K562 (cell line): ENCODE data around the gene SEPTIN12. TPM values are rescaled to one million over a fixed set of nuclear protein-coding genes. Genes with fewer than 3 reads are reported as not detected.
A peak's percentile ranks its signal among the peaks of the same experiment; 100 is the strongest.

Experiments used
- ATAC-seq: fragments of 200-7000 bp; cut with Tn5 transposase; 3 replicates; pipeline ENCODE4 v1.9.1; 2020; ENCODE audit warnings: moderate library complexity
- BruUV-seq: library from RNA; stranded (reverse); fragments of 400-500 nt; replicated peaks from 2 replicates; lab custom pipeline; 2021; lab: Mats Ljungman, UMichigan
- CTCF ChIA-PET: fragments of 300-600 bp; formaldehyde crosslinking; extraction: SDS; loops from one replicate; lab custom pipeline; 2021; ENCODE audit warnings: low intra/inter-chr PET ratio; lab: Yijun Ruan, JAX
- POLR2A ChIA-PET: fragments of 300-600, 350-650 bp; sonication (Branson Sonifier 250); formaldehyde crosslinking; extraction: SDS; loops from one replicate; lab custom pipeline; 2021; ENCODE audit warnings: antibody characterized with exemption, inconsistent platforms; lab: Yijun Ruan, JAX
- DNase-seq, 4 experiments: peaks; one replicate each; pipeline versions ENCODE4 v3.0.0 to v3.0.0-alpha.2; 2011 to 2018; ENCODE audit warnings: low spot score in 3 of 4, mixed read lengths in 3 of 4; ENCODE audit errors: extremely low read depth in 1 of 4
- FAIRE-seq: peaks from 2 replicates; lab custom pipeline; 2011; peaks lifted over from hg19 to GRCh38; lab: Jason Lieb, UNC
- H2AFZ ChIP-seq: 2 replicates; pipeline ENCODE4 v1.6.0; 2011; ENCODE audit warnings: low read depth, low read length, control low read depth, inconsistent platforms
- H3K27ac ChIP-seq: fragments of 200-600 bp; 3 replicates; pipeline ENCODE4 v1.8.0; 2011; ENCODE audit warnings: low read depth, mild to moderate bottlenecking, control low read depth, inconsistent platforms, low read length, moderate library complexity, mixed read lengths; ENCODE audit errors: extremely low read depth
- H3K27me3 ChIP-seq, 2 experiments: fragments of 300-600 bp in 1 of 2; 2 replicates in 1 of 2; 3 replicates in 1 of 2; pipeline versions ENCODE4 v1.6.0 to v1.8.0; 2011; ENCODE audit warnings: inconsistent platforms in 2 of 2, low read length in 2 of 2, mild to moderate bottlenecking in 1 of 2, mixed read lengths in 1 of 2, moderate library complexity in 1 of 2; ENCODE audit not compliant: control insufficient read depth in 2 of 2, insufficient read depth in 2 of 2
- H3K36me3 ChIP-seq: fragments of 300-600 bp; 3 replicates; pipeline ENCODE4 v1.8.0; 2011; ENCODE audit warnings: mild to moderate bottlenecking, low read length, inconsistent platforms; ENCODE audit not compliant: control insufficient read depth, insufficient read depth
- H3K4me1 ChIP-seq, 2 experiments: fragments of 200-600 bp in 1 of 2; replicated peaks in 1 of 2; 2 replicates in 1 of 2; 3 replicates in 1 of 2; pipeline versions ENCODE4 v1.5.1 to v1.8.0; 2011; ENCODE audit warnings: inconsistent platforms in 2 of 2, low read length in 2 of 2, mild to moderate bottlenecking in 1 of 2, mixed read lengths in 1 of 2, moderate library complexity in 1 of 2; ENCODE audit not compliant: control insufficient read depth in 2 of 2, insufficient read depth in 2 of 2
- H3K4me2 ChIP-seq: 2 replicates; pipeline ENCODE4 v1.6.1; 2011; ENCODE audit warnings: low read length, control low read depth, inconsistent platforms, mixed read lengths; ENCODE audit not compliant: insufficient read depth
- H3K4me3 ChIP-seq: fragments of 200-600 bp; sonication (generic), shearing (Covaris generic); 2 replicates; pipeline ENCODE4 v1.5.1; 2016; ENCODE audit warnings: control low read depth, inconsistent platforms
- H3K79me2 ChIP-seq: fragments of 200-600 bp; 3 replicates; pipeline ENCODE4 v1.8.0; 2011; ENCODE audit warnings: low read length, inconsistent platforms; ENCODE audit not compliant: control insufficient read depth, insufficient read depth
- H3K9ac ChIP-seq, 2 experiments: 2 replicates each; pipeline versions ENCODE4 v1.6.0 to v1.6.1; 2011; ENCODE audit warnings: low read depth in 2 of 2, low read length in 2 of 2, control low read depth in 1 of 2, inconsistent platforms in 1 of 2, mild to moderate bottlenecking in 1 of 2, mixed read lengths in 1 of 2; ENCODE audit not compliant: insufficient read depth in 1 of 2
- H3K9me1 ChIP-seq: one replicate; pipeline ENCODE4 v1.6.0; 2011; ENCODE audit warnings: inconsistent platforms, mild to moderate bottlenecking, low read length, moderate library complexity; ENCODE audit not compliant: control insufficient read depth, insufficient read depth
- H3K9me3 ChIP-seq: replicated peaks from 2 replicates; pipeline ENCODE4 v1.5.1; 2011; ENCODE audit warnings: low read depth, low read length, inconsistent platforms; ENCODE audit not compliant: control insufficient read depth, insufficient read depth
- H4K20me1 ChIP-seq: replicated peaks from 2 replicates; pipeline ENCODE4 v1.6.1; 2011; ENCODE audit warnings: low read length, inconsistent platforms, mixed read lengths; ENCODE audit not compliant: control insufficient read depth, insufficient read depth
- BRD9 ChIP-seq: fragments of 450-650 bp; IDR thresholded peaks from 2 replicates; pipeline ENCODE4 v1.6.1; 2018; ENCODE audit warnings: low read depth; ENCODE audit not compliant: partially characterized antibody
- DNMT1 ChIP-seq: fragments of 450-650 bp; IDR thresholded peaks from 2 replicates; pipeline ENCODE4 v1.6.1; 2016; ENCODE audit warnings: antibody characterized with exemption, mild to moderate bottlenecking
- EGR1 ChIP-seq: fragments of 450-650 bp; conservative IDR thresholded peaks from 2 replicates; pipeline ENCODE4 v1.6.1; 2017; ENCODE audit warnings: mild to moderate bottlenecking
- ESRRB ChIP-seq: fragments of 250-450 bp; sonication (Bioruptor Pico); IDR thresholded peaks from 2 replicates; pipeline ENCODE4 v1.5.0; 2020; ENCODE audit warnings: mild to moderate bottlenecking, moderate library complexity, borderline replicate concordance
- HDAC2 ChIP-seq: fragments of 450-650 bp; IDR thresholded peaks from 2 replicates; pipeline ENCODE4 v1.6.1; 2016; ENCODE audit warnings: mild to moderate bottlenecking
- KDM1A ChIP-seq, 2 experiments: fragments of 450-650 bp; IDR thresholded peaks; 2 replicates each; pipeline ENCODE4 v1.6.1; 2016; ENCODE audit warnings: mild to moderate bottlenecking in 2 of 2
- MEF2A ChIP-seq: IDR thresholded peaks from 2 replicates; pipeline ENCODE4 v1.6.1; 2011; ENCODE audit warnings: low read depth, mild to moderate bottlenecking, low read length, moderate library complexity; ENCODE audit not compliant: control insufficient read depth
- MLLT1 ChIP-seq, 2 experiments: fragments of 450-650 bp; IDR thresholded peaks; 2 replicates each; pipeline ENCODE4 v1.6.1; 2016
- MTA3 ChIP-seq: fragments of 450-650 bp; formaldehyde crosslinking; IDR thresholded peaks from 2 replicates; pipeline ENCODE4 v1.6.1; 2017; ENCODE audit warnings: mild to moderate bottlenecking, borderline replicate concordance
- NBN ChIP-seq: fragments of 450-650 bp; IDR thresholded peaks from 2 replicates; pipeline ENCODE4 v1.6.1; 2016; ENCODE audit warnings: low read depth, mild to moderate bottlenecking
- NCOA4 ChIP-seq: fragments of 450-650 bp; IDR thresholded peaks from 2 replicates; pipeline ENCODE4 v1.6.1; 2018; ENCODE audit warnings: mild to moderate bottlenecking; ENCODE audit not compliant: partially characterized antibody
- NKRF ChIP-seq: fragments of 450-650 bp; IDR thresholded peaks from 2 replicates; pipeline ENCODE4 v1.6.1; 2016; ENCODE audit warnings: borderline replicate concordance
- PURB ChIP-seq: sonication (generic); formaldehyde crosslinking; IDR thresholded peaks from 2 replicates; pipeline ENCODE4 v1.9.0; 2021; ENCODE audit warnings: low read depth, mild to moderate bottlenecking, missing genetic modification reagents
- SP1 ChIP-seq: sonication (generic); formaldehyde crosslinking; IDR thresholded peaks from 2 replicates; pipeline ENCODE4 v1.8.1; 2022; ENCODE audit warnings: mild to moderate bottlenecking, missing genetic modification reagents
- TAF7 ChIP-seq: fragments of 450-650 bp; IDR thresholded peaks from 2 replicates; pipeline ENCODE4 v1.6.1; 2016; ENCODE audit warnings: missing genetic modification characterization, missing compliant biosample characterization
- TAF9B ChIP-seq: fragments of 450-650 bp; IDR thresholded peaks from 2 replicates; pipeline ENCODE4 v1.6.1; 2018; ENCODE audit warnings: mild to moderate bottlenecking; ENCODE audit not compliant: partially characterized antibody
- TARDBP ChIP-seq: fragments of 450-650 bp; IDR thresholded peaks from 2 replicates; pipeline ENCODE4 v1.6.1; 2016
- ZBTB9 ChIP-seq: fragments of 450-650 bp; formaldehyde crosslinking; IDR thresholded peaks from 2 replicates; pipeline ENCODE4 v1.4.0; 2020; ENCODE audit warnings: mild to moderate bottlenecking, moderate library complexity
- WGBS: fragments of 100-300 bp; shearing (Covaris generic); methylation state at CpG from one replicate; pipeline ENCODE4 v1.1.6; 2016; ENCODE audit warnings: low coverage, mixed read lengths; ENCODE audit not compliant: insufficient coverage; ENCODE audit errors: missing lambda C conversion rate; 5-methylcytosine and 5-hydroxymethylcytosine counted together
- in situ Hi-C: fragments of 300-500 bp; cut with MboI; formaldehyde crosslinking; loops from 4 replicates; pipeline ENCODE4 v1.15.0; 2018; ENCODE audit warnings: inconsistent platforms, mixed read lengths
- intact Hi-C: fragments of 100-400 bp; cut with micrococcal nuclease; formaldehyde crosslinking; loops from 2 replicates; pipeline ENCODE4 v1.14.2; 2022
- polyA plus RNA-seq, 8 experiments: library from polyadenylated mRNA; depleted of rRNA in 4 of 8; stranded (reverse) in 5 of 8; unstranded in 3 of 8; fragments of >200 nt; fragmentation: Nextera tagmentation in 2 of 8; fragmentation: Illumina TruSeq in 1 of 8; extraction: Ambion mirVana in 2 of 8; extraction: Trizol in 1 of 8; gene quantifications; 2 replicates each; pipeline versions ENCODE4 v1.2.1 to v1.2.3, GENCODE V29; 2011 to 2014; ENCODE audit warnings: inconsistent platforms in 1 of 8, missing spikeins in 1 of 8
- total RNA-seq, 7 experiments: library from RNA; depleted of rRNA in 6 of 7; stranded (reverse); fragments of >200 nt in 6 of 7; fragmentation: Illumina TruSeq in 2 of 7; extraction: Trizol in 2 of 7; gene quantifications; 2 replicates each; pipeline versions ENCODE4 v1.2.1 to v1.2.3, GENCODE V29; 2011 to 2021; ENCODE audit warnings: low replicate concordance in 1 of 7

The SEPTIN12 gene
- total and polyA plus RNA-seq, 9 of the 15 experiments (the other 6 are each of a cell fraction or from before 2014, with no cell fraction given): not detected

GRCh38 chr16:4767872-4768548 is 20.1 kb downstream of the SEPTIN12 start:
- Histone ChIP-seq H3K4me2 (peak overlapping the region; percentile 82), H3K4me1 (peaks cover 21 to 41% of the 10 kb centered on the region in 2 experiments), H3K4me3 (peak overlapping the region; percentile 40), H3K9me1 (no peaks in the 10 kb centered on the region), H3K9ac (peak overlapping the region; percentile 62 to 77; a peak in 3 of 4 replicates), H3K79me2 (peaks cover 21% of the 10 kb centered on the region), H3K27ac (peak overlapping the region; percentile 64), H4K20me1 (no peaks in the 10 kb centered on the region), H3K9me3 (no peaks in the 10 kb centered on the region), H2AFZ (peak overlapping the region; percentile 91), H3K36me3 (peaks cover 21% of the 10 kb centered on the region; the same call in 2 of the 3 replicates), H3K27me3 (no peaks in the 10 kb centered on the region)
- ATAC-seq: no peak
- ChIA-PET POLR2A (interaction anchor here (0.6 to 2.3 kb wide), 6 partner anchors 10 to 151 kb away, joined by 3 to 9 read pairs (median 4); partner anchors contain the start of genes ANKS3 and DNAAF8), CTCF (no interaction called here)
- intact Hi-C loops (loop anchor here (2.0 kb wide), 2 partner anchors 37 to 79 kb away; partner anchors contain the start of genes GLYR1 and UBN1), in situ Hi-C loops (no loop called here)
- no TSS peak for BruUV-seq
- peak; percentile 57 for FAIRE-seq
- WGBS: 29% methylated on average over 17 of the region's 17 CpGs
- DNase-seq: peak in 1 of 4 experiments; percentile 42
- TF ChIP-seq EGR1: peak; percentile 69; the same call in 1 of the 2 replicates
- no peak for TF ChIP-seq ZBTB9 (CRISPR knock-in tag)
- TF ChIP-seq MTA3: peak; percentile 31; the same call in 1 of the 2 replicates
- no peak for TF ChIP-seq MEF2A
- no peak for TF ChIP-seq PURB (CRISPR knock-in tag)
- peak; percentile 32 for TF ChIP-seq BRD9
- no peak for TF ChIP-seq SP1 (CRISPR knock-in tag)
- peak in 1 of 2 experiments; percentile 46; a peak in 1 of 4 replicates for TF ChIP-seq KDM1A (IDR thresholded peaks at IDR 0.05)
- 0 out of 2 replicates have a peak, but pooled peaks have one; percentile 48 for TF ChIP-seq TARDBP
- no peak for TF ChIP-seq TAF9B
- no peak for TF ChIP-seq NCOA4
- no peak for TF ChIP-seq ESRRB (CRISPR knock-in tag)
- peak; percentile 61; the same call in 1 of the 2 replicates for TF ChIP-seq TAF7
- TF ChIP-seq NKRF: peak; percentile 28; the same call in 1 of the 2 replicates
- peak in 1 of 2 experiments; percentile 28; a peak in 1 of 4 replicates for TF ChIP-seq MLLT1 (IDR thresholded peaks at IDR 0.05)
- TF ChIP-seq NBN: 0 out of 2 replicates have a peak, but pooled peaks have one; percentile 37
- peak; percentile 11; the same call in 1 of the 2 replicates for TF ChIP-seq HDAC2
- 0 out of 2 replicates have a peak, but pooled peaks have one; percentile 62 for TF ChIP-seq DNMT1
